Fibroblast of pulmonary artery (primary cell): ENCODE measurements around the gene KLHL26.

Source experiments
- DNase-seq: peaks from one replicate; pipeline ENCODE4 v3.0.0-alpha.2; 2010; ENCODE audit warnings: low read depth
- H3K4me3 ChIP-seq: replicated peaks from 2 replicates; pipeline ENCODE4 v1.5.1; 2011; ENCODE audit warnings: low read depth, mild to moderate bottlenecking, control low read depth, low read length, moderate library complexity
- CTCF ChIP-seq: IDR thresholded peaks from 2 replicates; pipeline ENCODE4 v1.5.1; 2011; ENCODE audit warnings: mild to moderate bottlenecking, control low read depth, low read length, inconsistent platforms; ENCODE audit errors: missing control alignments

Gene KLHL26

DNA sequence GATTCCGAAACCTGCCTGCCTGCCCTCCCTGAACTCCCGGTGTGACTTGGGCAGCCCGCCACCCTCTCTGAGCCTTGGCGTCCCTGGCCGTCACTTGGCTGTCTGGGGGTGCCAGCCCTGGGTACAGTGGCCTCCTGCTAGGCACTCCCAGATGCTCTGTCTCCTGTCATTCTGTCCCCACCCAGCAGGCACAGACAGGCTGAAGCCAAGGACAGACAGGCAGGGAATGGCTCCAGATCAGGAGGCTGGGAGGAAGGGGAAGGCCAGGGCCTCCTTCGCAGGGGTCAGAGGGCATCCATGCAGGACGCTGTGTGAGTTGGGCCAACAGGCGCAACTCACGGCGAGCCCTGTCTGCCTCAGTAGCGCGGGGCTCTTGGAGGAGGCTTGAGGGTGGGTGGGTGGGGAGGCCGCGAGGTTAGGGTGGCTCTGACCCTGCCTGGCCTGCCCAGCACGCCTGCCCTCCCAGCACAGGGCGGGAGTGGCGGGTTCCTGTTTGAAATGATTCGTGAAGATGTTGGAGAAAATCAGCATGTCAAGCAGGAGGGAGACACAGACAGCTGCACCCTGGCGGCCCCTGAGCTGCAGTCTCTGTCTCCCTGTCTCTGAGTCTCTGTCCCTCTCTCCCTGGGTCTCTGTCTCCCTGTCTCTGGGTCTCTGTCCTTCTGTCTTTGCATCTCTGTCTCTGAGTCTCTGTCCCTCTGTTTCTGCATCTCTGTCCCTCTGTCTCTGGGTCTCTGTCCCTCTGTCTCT lies 19.7 kb downstream of the KLHL26 start:
- TF ChIP-seq CTCF = no peak
- no peak overlapping the region for H3K4me3 ChIP-seq
- DNase-seq = no peak

DNA sequence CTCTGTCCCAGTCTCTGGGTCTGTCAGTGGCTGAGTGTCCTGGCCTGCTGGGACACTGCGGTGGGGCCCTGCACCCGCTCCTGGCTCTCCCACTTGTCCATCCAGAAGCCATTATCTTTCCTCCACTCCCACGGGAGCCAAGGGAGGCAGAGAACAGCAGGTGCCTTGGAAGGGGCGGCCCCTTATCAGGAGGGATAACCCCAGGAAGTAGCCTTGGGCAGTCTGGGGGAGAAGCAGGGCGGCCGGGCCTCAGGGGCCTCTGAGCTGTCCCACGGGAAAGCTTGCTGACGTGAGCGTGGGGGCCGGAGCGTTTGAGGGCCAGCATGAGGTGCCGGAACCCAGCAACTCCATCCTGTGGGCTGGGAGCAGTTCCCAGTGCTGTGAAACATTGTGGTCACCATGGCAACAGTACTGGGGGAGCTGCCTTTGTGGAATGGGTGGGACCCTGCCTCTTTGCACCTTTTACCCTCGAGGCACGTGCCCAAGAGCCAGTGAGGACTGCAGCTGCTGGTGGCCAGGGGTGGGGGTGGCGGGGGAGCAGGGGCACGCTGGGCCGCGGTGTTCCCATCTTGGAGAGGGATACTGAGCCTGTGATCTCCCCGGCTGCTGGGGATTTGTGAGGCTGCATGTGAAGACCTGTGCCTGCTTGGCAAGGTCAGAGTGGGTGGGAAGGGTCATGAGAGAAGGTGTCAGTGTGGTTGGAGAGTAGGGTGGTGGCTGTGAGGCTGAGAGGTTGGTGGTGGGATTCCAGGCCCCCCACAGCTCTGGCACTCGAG lies 20.9 kb downstream of the KLHL26 start:
- DNase-seq = peak; percentile 98
- TF ChIP-seq CTCF = no peak
- no peak overlapping the region for H3K4me3 ChIP-seq

DNA sequence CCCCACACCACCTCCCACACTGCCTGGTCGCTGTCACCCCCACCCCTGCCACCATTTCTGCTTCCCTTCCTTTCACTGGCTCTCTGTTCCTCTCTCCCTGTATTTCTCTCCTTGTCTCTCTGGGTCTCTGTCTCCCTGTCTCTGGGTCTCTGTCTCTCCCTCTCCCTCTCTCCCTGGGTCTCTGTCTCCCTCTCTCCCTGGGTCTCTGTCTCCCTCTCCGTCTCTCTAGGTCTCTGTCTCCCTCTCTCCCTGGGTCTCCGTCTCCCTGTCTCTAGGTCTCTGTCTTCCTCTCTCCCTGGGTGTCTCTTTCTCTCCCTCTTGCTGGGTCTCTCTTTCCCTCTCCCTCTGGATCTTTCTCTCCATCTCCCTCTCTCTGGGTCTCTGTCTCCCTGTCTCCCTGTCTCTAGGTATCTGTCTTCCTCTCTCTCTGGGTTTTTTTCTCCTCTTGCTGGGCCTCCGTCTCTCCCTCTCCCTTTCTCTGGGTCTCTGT lies 21.6 kb downstream of the KLHL26 start:
- no peak overlapping the region for H3K4me3 ChIP-seq
- DNase-seq = no peak
- no peak for TF ChIP-seq CTCF

- peak; percentile 43 for DNase-seq
- no peak for TF ChIP-seq CTCF
- no peak overlapping the region for H3K4me3 ChIP-seq
Measured at GRCh38 chr19:18659281-18660050, 22.6 kb downstream of the KLHL26 start.

DNA sequence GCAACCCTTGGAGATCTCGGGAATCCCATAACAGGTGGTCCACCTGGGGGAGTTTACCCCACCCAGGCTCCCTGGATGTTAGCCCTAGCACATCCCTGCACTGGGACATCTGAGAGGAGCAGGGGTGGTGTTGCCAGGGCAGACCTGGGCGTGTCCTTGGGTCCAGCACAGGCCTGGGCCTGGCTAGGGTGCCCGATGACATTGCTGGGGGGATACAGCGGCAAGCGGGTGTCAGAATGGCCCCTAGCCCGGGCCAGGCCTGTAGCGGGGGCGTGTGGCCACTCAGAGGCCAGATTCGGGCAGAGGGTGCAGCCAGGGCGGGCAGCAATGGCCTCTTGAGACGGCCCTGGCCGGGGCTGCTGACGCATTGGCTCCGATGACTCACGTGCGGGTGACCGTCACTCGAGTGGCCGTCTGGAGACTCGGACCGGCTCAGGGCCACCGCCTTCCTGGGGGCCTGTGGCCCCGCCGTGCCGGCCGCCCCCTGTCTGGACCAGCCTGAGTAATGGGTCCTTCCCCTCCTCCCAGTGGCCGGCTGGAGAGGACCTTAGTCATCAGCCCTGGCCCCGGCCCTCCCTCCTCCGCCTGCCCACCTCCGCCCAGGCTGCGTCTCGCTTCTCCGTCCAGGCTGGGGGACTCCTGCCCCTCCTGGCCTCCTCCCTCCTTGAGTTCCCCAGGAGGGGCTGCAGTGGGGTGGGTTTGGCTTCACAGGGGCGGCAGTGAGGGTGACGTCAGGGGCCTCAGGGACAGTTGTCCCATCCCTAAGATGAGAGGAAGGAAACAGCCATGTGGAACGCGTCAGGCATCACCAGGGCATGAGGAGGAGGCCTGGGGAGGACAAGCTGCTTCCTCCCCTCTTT lies 23.5 kb downstream of the KLHL26 start:
- TF ChIP-seq CTCF = no peak
- H3K4me3 ChIP-seq = no peak overlapping the region
- peak; percentile 55 for DNase-seq

DNA sequence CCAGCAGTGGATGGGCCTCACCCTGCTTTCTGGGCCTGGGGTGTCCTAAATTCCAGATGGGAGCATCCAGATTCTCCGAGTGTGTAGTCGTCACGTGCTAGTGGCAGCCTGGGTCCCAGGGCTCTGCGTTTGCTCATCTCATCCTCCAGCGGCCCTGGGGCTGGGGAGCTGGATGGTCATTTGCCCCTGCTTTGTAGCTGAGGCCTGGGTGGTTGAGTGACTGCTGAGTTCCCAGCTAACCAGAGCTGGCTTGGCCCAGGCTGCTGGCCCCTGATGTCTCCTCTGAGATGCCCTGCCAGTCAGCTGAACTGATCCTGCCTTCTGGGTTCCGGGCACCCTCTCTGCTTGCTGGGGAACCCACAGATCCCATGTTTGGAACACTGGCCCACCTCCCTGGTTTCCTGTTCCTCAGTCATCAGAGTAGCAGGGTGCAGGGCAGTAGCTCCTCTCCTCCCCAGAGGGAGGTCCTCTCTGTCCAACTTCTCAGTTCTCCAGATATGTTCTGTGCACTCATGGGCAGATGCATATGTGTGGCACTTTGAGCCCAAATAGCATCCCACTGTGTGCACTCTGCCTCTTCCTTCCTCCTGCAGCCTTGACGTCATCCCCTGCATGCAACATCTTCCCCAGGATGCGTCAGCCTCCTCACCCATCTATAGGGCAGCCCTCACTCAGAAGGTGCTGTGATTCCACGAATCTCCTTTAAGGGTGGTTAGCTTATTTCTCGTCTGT lies 24.3 kb downstream of the KLHL26 start:
- DNase-seq = no peak

More for the DNA sequence above, 24.3 kb downstream of the KLHL26 start:
- H3K4me3 ChIP-seq = no peak overlapping the region
- TF ChIP-seq CTCF = no peak
